WTC11 (cell line): ENCODE measurements around the gene DBH. TPM values are rescaled to one million over a fixed set of nuclear protein-coding genes. Genes with fewer than 3 reads are reported as not detected.

Experiments used
- ATAC-seq: fragments of 200-7000 bp; cut with Tn5 transposase; 2 replicates; pipeline ENCODE4 v1.10.0; 2021; ENCODE audit warnings: mild to moderate bottlenecking, moderate library complexity
- CTCF ChIA-PET: fragments of 300-600 bp; sonication (Branson Sonifier 250); formaldehyde crosslinking; loops from one replicate; lab custom pipeline; 2021; ENCODE audit warnings: antibody characterized with exemption; lab: Charles Lee
- POLR2A ChIA-PET: fragments of 350-600 bp; sonication (Branson Sonifier 250); formaldehyde crosslinking; loops from one replicate; lab custom pipeline; 2021; ENCODE audit warnings: antibody characterized with exemption; lab: Charles Lee
- DNase-seq: peaks from one replicate; pipeline ENCODE4 v3.0.0; 2021; ENCODE audit warnings: low spot score
- H3K27ac Mint-ChIP-seq: 2 replicates; pipeline ENCODE4 v1.8.0; 2021; ENCODE audit warnings: mixed read lengths
- H3K27me3 Mint-ChIP-seq: 2 replicates; pipeline ENCODE4 v1.8.0; 2021; ENCODE audit warnings: low read depth, mild to moderate bottlenecking, moderate library complexity, mixed read lengths
- H3K36me3 Mint-ChIP-seq: 2 replicates; pipeline ENCODE4 v1.8.0; 2021; ENCODE audit warnings: mixed read lengths
- H3K4me1 Mint-ChIP-seq: 2 replicates; pipeline ENCODE4 v1.8.0; 2022; ENCODE audit warnings: mixed read lengths
- H3K4me3 Mint-ChIP-seq: 2 replicates; pipeline ENCODE4 v1.8.0; 2021; ENCODE audit warnings: mild to moderate bottlenecking, moderate library complexity, mixed read lengths
- H3K9me3 Mint-ChIP-seq: 2 replicates; pipeline ENCODE4 v1.8.0; 2021; ENCODE audit warnings: mixed read lengths
- ATF2 ChIP-seq: sonication (generic); formaldehyde crosslinking; IDR thresholded peaks from 2 replicates; pipeline ENCODE4 v1.8.1; 2022; ENCODE audit warnings: low read depth, missing genetic modification reagents, borderline replicate concordance
- E2F5 ChIP-seq: sonication (generic); formaldehyde crosslinking; IDR thresholded peaks from 2 replicates; pipeline ENCODE4 v1.8.1; 2022; ENCODE audit warnings: mild to moderate bottlenecking, moderate library complexity, missing genetic modification reagents
- ESRRA ChIP-seq: sonication (generic); formaldehyde crosslinking; IDR thresholded peaks from 2 replicates; pipeline ENCODE4 v1.8.1; 2022; ENCODE audit warnings: mild to moderate bottlenecking, missing genetic modification reagents, borderline replicate concordance
- FOXJ3 ChIP-seq: sonication (generic); formaldehyde crosslinking; IDR thresholded peaks from 2 replicates; pipeline ENCODE4 v1.9.0; 2021; ENCODE audit warnings: missing genetic modification reagents, mild to moderate bottlenecking, borderline replicate concordance
- FOXK1 ChIP-seq: sonication (generic); formaldehyde crosslinking; IDR thresholded peaks from 2 replicates; pipeline ENCODE4 v1.8.0; 2022; ENCODE audit warnings: mild to moderate bottlenecking, moderate library complexity, missing genetic modification reagents
- GRHL2 ChIP-seq: fragments of 250-450 bp; sonication (Bioruptor Pico); IDR thresholded peaks from 2 replicates; pipeline ENCODE4 v1.8.0; 2022; ENCODE audit warnings: mild to moderate bottlenecking, moderate library complexity; ENCODE audit not compliant: insufficient replicate concordance, severe bottlenecking
- GTF2I ChIP-seq: fragments of 250-450 bp; sonication (Bioruptor Pico); conservative IDR thresholded peaks from 2 replicates; pipeline ENCODE4 v1.4.0; 2021; ENCODE audit warnings: mild to moderate bottlenecking
- IRF1 ChIP-seq: sonication (generic); formaldehyde crosslinking; IDR thresholded peaks from 2 replicates; pipeline ENCODE4 v1.8.0; 2023; ENCODE audit warnings: missing genetic modification reagents
- MYBL2 ChIP-seq: sonication (generic); formaldehyde crosslinking; IDR thresholded peaks from 2 replicates; pipeline ENCODE4 v1.8.1; 2023; ENCODE audit warnings: mild to moderate bottlenecking, moderate library complexity, missing genetic modification reagents
- NFE2L1 ChIP-seq: sonication (generic); formaldehyde crosslinking; IDR thresholded peaks from 2 replicates; pipeline ENCODE4 v1.8.1; 2023; ENCODE audit warnings: missing genetic modification reagents
- NR1H2 ChIP-seq: sonication (generic); formaldehyde crosslinking; IDR thresholded peaks from 2 replicates; pipeline ENCODE4 v1.9.0; 2021; ENCODE audit warnings: mild to moderate bottlenecking, moderate library complexity, missing genetic modification reagents
- NR2C2 ChIP-seq: sonication (generic); formaldehyde crosslinking; IDR thresholded peaks from 2 replicates; pipeline ENCODE4 v1.8.0; 2022; ENCODE audit warnings: mild to moderate bottlenecking, missing genetic modification reagents
- SOX15 ChIP-seq: fragments of 250-450 bp; sonication (Bioruptor Pico); IDR thresholded peaks from 2 replicates; pipeline ENCODE4 v1.9.0; 2021; ENCODE audit warnings: mild to moderate bottlenecking
- ZNF512 ChIP-seq: sonication (generic); formaldehyde crosslinking; IDR thresholded peaks from 2 replicates; pipeline ENCODE4 v1.8.1; 2022; ENCODE audit warnings: missing genetic modification reagents, borderline replicate concordance
- total RNA-seq: library from RNA; stranded (reverse); gene quantifications from 3 replicates; pipeline ENCODE4 v1.2.3, GENCODE V29; 2021
- TF ChIP-seq, protein P1 (sequence below): fragments of 250-450 bp; sonication (Bioruptor Pico); IDR thresholded peaks from 2 replicates; pipeline ENCODE4 v1.9.0; 2021; ENCODE audit warnings: moderate library complexity, mild to moderate bottlenecking, inconsistent platforms, borderline replicate concordance
- TF ChIP-seq, protein P2 (sequence below): sonication (generic); formaldehyde crosslinking; conservative IDR thresholded peaks from 2 replicates; pipeline ENCODE4 v1.8.1; 2023; ENCODE audit warnings: mild to moderate bottlenecking, low read depth, missing genetic modification reagents, moderate library complexity

The DBH gene
- total RNA-seq, 1 experiment from 2014 or later = 0.24 TPM

- TF ChIP-seq, protein P1, sequence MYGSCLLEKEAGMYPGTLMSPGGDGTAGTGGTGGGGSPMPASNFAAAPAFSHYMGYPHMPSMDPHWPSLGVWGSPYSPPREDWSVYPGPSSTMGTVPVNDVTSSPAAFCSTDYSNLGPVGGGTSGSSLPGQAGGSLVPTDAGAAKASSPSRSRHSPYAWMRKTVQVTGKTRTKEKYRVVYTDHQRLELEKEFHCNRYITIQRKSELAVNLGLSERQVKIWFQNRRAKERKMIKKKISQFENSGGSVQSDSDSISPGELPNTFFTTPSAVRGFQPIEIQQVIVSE = no peak
- no peak for TF ChIP-seq ZNF512 (CRISPR knock-in tag)
- TF ChIP-seq ATF2 = no peak
These were observed 50.7 kb downstream of the DBH start (continued) for GRCh38 chr9:133686642-133687575.

DNA sequence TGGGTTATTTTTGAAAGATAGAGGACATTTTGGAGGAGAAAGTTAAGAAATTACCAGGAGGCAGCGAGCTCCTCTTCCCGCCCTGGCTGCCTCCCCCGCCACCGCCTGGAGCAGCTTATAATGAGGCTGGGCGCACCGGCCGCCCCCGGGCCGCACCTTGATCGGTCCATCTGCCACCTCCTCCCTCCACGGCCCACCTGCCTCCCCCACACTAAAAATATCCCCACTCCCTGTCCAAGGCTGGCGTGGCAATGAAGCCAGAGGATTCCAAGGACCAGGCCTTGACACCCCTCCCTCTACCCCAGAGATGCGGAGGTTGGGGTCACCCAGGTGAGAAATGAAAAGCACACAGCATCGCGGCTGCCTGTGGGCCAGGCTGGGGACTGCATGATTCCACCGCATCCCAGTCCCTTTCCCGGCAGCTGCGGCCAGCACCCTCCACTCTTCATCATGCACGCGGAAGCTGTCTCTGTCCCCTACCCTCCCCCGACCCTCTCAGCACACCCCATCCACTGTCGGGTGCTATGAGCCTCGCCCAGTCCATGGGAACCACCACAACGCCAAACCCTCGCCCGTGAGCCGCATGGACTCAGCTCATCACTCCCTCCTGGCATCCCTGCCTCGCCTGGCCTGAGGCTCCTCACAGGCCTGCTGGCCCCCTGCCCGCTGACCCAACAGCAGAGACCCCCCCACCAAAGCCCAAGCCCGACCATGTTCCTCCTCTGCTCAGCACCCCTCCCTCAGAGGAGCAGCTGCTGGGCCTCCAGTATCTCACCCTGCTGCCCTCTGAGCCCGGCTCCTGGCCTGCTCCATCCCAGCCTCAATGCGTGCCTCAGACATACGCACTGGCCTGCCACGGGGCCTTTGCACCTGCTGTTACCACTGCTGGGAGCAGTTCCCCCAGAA, 51.9 kb downstream of the DBH start:
- no peak for ATAC-seq
- no peak overlapping the region for H3K27ac Mint-ChIP-seq
- H3K36me3 Mint-ChIP-seq = no peaks in the 10 kb centered on the region
- POLR2A ChIA-PET = no interaction called here
- CTCF ChIA-PET = interaction anchor here (1.1 kb wide), 1 partner anchor 25 kb away, joined by 3 read pairs; no protein-coding TSS in a partner anchor
- H3K27me3 Mint-ChIP-seq = no peaks in the 10 kb centered on the region
- no peak for DNase-seq
- H3K4me1 Mint-ChIP-seq = peaks cover 2% of the 10 kb centered on the region; the same call in 1 of the 2 replicates
- no peaks in the 10 kb centered on the region for H3K9me3 Mint-ChIP-seq
- no peak overlapping the region for H3K4me3 Mint-ChIP-seq
- TF ChIP-seq, protein P2, sequence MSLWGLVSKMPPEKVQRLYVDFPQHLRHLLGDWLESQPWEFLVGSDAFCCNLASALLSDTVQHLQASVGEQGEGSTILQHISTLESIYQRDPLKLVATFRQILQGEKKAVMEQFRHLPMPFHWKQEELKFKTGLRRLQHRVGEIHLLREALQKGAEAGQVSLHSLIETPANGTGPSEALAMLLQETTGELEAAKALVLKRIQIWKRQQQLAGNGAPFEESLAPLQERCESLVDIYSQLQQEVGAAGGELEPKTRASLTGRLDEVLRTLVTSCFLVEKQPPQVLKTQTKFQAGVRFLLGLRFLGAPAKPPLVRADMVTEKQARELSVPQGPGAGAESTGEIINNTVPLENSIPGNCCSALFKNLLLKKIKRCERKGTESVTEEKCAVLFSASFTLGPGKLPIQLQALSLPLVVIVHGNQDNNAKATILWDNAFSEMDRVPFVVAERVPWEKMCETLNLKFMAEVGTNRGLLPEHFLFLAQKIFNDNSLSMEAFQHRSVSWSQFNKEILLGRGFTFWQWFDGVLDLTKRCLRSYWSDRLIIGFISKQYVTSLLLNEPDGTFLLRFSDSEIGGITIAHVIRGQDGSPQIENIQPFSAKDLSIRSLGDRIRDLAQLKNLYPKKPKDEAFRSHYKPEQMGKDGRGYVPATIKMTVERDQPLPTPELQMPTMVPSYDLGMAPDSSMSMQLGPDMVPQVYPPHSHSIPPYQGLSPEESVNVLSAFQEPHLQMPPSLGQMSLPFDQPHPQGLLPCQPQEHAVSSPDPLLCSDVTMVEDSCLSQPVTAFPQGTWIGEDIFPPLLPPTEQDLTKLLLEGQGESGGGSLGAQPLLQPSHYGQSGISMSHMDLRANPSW (CRISPR knock-in tag) = no peak
- TF ChIP-seq E2F5 (CRISPR knock-in tag) = no peak
- 0 out of 2 replicates have a peak, but pooled peaks have one; percentile 36 for TF ChIP-seq GTF2I (CRISPR knock-in tag)
- no peak for TF ChIP-seq FOXJ3 (CRISPR knock-in tag)

DNA sequence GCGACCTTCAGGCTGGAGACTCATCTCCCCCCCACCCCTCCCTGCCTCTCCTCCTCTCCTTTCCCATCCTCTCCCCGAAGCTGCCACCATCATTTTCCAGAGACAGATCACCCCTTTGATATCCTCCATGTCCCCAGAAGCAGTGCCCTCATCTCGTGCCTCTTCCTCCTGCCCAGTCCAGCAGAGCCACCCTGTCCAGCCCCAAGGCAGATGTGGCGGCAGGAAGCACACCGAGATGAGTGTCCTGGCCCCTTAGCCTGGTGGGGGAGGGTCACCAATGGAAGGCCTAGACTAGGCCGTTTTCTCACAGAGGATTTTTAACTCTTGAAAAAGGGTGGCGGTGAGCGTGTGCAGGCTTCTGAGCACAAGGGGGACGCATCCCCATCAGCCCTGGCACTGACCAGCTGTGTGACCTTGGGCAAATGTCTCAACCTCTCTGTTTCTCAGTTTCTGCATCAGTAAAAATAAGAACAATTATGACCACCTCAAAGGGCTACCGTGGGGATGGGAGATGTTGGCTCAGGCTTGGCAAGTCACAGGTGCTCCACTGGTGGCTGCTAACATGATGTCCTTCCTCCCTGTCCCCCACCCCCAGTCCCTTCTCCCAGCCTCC, 53.1 kb downstream of the DBH start:
- POLR2A ChIA-PET = no interaction called here
- CTCF ChIA-PET = interaction anchor here (1.1 kb wide), 1 partner anchor 24 kb away, joined by 3 read pairs; no protein-coding TSS in a partner anchor
- TF ChIP-seq IRF1 (CRISPR knock-in tag) = no peak
- TF ChIP-seq NR1H2 = no peak
- TF ChIP-seq NR2C2 (CRISPR knock-in tag) = no peak
- no peak for TF ChIP-seq GRHL2 (CRISPR knock-in tag)
- no peak for TF ChIP-seq SOX15 (CRISPR knock-in tag)
- TF ChIP-seq NFE2L1 (CRISPR knock-in tag) = no peak
- TF ChIP-seq ESRRA (CRISPR knock-in tag) = no peak
- no peak for TF ChIP-seq MYBL2 (CRISPR knock-in tag)
- TF ChIP-seq FOXK1 (CRISPR knock-in tag) = no peak
- DNase-seq (no peak), ATAC-seq (no peak)
- Mint-ChIP-seq H3K4me3 (no peak overlapping the region), H3K27me3 (no peaks in the 10 kb centered on the region), H3K9me3 (no peaks in the 10 kb centered on the region), H3K27ac (no peak overlapping the region), H3K4me1 (no peaks in the 10 kb centered on the region), H3K36me3 (no peaks in the 10 kb centered on the region)
